ENCODE results near the gene PLCH2. TPM values are rescaled to one million over a fixed set of nuclear protein-coding genes. Genes with fewer than 3 reads are reported as not detected.

The PLCH2 gene
- total RNA-seq, 1 donor from 2014 or later = 61.4 TPM

GRCh38 chr1:2538376-2538775, 62.3 kb downstream of the PLCH2 start:
- TF ChIP-seq, protein P1, sequence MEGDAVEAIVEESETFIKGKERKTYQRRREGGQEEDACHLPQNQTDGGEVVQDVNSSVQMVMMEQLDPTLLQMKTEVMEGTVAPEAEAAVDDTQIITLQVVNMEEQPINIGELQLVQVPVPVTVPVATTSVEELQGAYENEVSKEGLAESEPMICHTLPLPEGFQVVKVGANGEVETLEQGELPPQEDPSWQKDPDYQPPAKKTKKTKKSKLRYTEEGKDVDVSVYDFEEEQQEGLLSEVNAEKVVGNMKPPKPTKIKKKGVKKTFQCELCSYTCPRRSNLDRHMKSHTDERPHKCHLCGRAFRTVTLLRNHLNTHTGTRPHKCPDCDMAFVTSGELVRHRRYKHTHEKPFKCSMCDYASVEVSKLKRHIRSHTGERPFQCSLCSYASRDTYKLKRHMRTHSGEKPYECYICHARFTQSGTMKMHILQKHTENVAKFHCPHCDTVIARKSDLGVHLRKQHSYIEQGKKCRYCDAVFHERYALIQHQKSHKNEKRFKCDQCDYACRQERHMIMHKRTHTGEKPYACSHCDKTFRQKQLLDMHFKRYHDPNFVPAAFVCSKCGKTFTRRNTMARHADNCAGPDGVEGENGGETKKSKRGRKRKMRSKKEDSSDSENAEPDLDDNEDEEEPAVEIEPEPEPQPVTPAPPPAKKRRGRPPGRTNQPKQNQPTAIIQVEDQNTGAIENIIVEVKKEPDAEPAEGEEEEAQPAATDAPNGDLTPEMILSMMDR (IDR thresholded peaks at IDR 0.05; ENCODE audit: partially characterized antibody, unreplicated experiment) = no peak
- peaks cover 13% of the 10 kb centered on the region for H3K4me1 Mint-ChIP-seq (ENCODE audit: low read depth, unreplicated experiment)
- no peak overlapping the region for H3K27ac Mint-ChIP-seq (ENCODE audit: unreplicated experiment)
- H3K36me3 Mint-ChIP-seq (ENCODE audit: unreplicated experiment) = no peaks in the 10 kb centered on the region
- peaks cover 2% of the 10 kb centered on the region for H3K9me3 Mint-ChIP-seq (ENCODE audit: unreplicated experiment)
- DNase-seq = no peak
- no peak overlapping the region for H3K4me3 Mint-ChIP-seq (ENCODE audit: unreplicated experiment)
- H3K27me3 Mint-ChIP-seq (ENCODE audit: unreplicated experiment) = peaks cover 16% of the 10 kb centered on the region

- H3K27ac Mint-ChIP-seq (ENCODE audit: unreplicated experiment) = no peak overlapping the region
- peaks cover 2% of the 10 kb centered on the region for H3K9me3 Mint-ChIP-seq (ENCODE audit: unreplicated experiment)
- H3K4me3 Mint-ChIP-seq (ENCODE audit: unreplicated experiment) = no peak overlapping the region
- H3K27me3 Mint-ChIP-seq (ENCODE audit: unreplicated experiment) = peaks cover 16% of the 10 kb centered on the region
- peaks cover 12% of the 10 kb centered on the region for H3K4me1 Mint-ChIP-seq (ENCODE audit: low read depth, unreplicated experiment)
- DNase-seq = no peak
- H3K36me3 Mint-ChIP-seq (ENCODE audit: unreplicated experiment) = no peaks in the 10 kb centered on the region
- TF ChIP-seq, protein P1 (IDR thresholded peaks at IDR 0.05; ENCODE audit: partially characterized antibody, unreplicated experiment) = no peak
Observed at GRCh38 chr1:2538872-2539271, 62.8 kb downstream of the PLCH2 start.

DNA sequence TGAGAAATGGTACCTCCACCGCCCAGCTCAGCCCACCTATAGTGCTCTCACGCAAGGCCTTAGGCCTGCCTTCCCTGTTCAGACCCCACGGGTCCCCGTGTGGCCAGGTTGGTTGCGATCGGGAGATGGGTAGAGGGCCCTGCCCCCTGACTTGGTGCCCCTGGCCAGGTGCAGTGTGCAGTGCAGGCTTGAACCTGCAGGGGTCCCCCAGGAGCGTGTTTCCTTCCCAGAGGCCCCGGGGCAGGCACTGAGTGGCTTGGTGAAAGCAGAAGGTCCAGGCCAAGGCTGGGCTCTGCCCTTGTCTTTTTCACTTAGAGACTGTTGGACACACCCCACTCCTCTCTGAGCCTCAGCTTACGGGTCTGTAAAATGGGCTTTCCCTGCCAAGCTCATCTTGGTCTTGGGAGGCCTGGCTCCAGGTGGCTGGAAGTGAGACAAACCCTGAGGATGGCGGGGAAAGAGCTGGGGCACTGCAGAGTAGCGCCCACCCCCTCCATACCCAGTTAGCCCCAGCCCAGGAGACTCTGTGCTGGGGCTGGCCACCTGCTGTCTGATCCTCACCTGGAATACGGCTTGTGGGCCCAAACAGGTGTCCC, 63.3 kb downstream of the PLCH2 start:
- H3K27ac Mint-ChIP-seq (ENCODE audit: unreplicated experiment) = no peak overlapping the region
- H3K4me1 Mint-ChIP-seq (ENCODE audit: low read depth, unreplicated experiment) = peaks cover 11% of the 10 kb centered on the region

DNA sequence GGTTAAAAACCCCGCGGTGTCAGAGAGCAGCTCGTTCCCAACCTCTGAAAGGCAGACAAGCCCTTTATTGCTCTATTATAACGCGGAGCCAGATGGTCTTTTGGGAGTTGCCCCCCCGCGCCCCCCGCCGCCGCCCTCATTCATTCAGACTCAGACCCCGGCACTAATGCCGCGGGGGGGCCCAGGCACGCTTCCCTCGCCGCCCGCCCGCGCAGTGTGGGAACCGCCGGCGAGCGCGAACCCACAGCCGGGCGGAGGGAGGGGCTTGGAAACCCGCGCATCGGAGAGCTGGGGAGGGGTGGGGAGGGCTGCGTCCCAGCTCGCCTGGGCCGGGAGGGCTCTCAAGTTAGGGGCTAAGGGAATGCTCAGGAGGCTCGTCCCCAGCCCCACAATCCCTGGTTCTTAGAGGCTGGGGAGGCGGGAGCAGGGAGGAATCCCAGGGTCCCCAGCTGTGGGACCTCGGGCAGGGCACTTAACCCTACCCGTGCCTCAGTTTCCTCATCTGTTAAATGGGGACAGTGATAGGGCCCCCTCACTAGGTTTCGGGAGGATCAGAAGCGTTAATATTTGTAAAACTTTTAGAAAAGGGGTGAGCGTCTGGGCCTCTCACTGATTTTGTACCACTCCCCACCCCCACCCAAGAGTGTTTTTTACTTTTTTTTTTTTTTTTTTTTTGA, 64.9 kb downstream of the PLCH2 start:
- Mint-ChIP-seq H3K36me3 (ENCODE audit: unreplicated experiment) (no peaks in the 10 kb centered on the region), H3K4me3 (ENCODE audit: unreplicated experiment) (no peak overlapping the region), H3K4me1 (ENCODE audit: low read depth, unreplicated experiment) (peaks cover 8% of the 10 kb centered on the region), H3K27me3 (ENCODE audit: unreplicated experiment) (peaks cover 7% of the 10 kb centered on the region), H3K9me3 (ENCODE audit: unreplicated experiment) (peaks cover 2% of the 10 kb centered on the region), H3K27ac (ENCODE audit: unreplicated experiment) (no peak overlapping the region)
- TF ChIP-seq, protein P1 (IDR thresholded peaks at IDR 0.05; ENCODE audit: partially characterized antibody, unreplicated experiment) = no peak
- peak; percentile 59 for DNase-seq

More for the DNA sequence above, 63.3 kb downstream of the PLCH2 start:
- no peak overlapping the region for H3K4me3 Mint-ChIP-seq (ENCODE audit: unreplicated experiment)
- peak; percentile 53 for DNase-seq
- no peaks in the 10 kb centered on the region for H3K36me3 Mint-ChIP-seq (ENCODE audit: unreplicated experiment)
- TF ChIP-seq, protein P1 (IDR thresholded peaks at IDR 0.05; ENCODE audit: partially characterized antibody, unreplicated experiment) = peak; percentile 57
- H3K27me3 Mint-ChIP-seq (ENCODE audit: unreplicated experiment) = peaks cover 13% of the 10 kb centered on the region
- peaks cover 2% of the 10 kb centered on the region for H3K9me3 Mint-ChIP-seq (ENCODE audit: unreplicated experiment)

DNA sequence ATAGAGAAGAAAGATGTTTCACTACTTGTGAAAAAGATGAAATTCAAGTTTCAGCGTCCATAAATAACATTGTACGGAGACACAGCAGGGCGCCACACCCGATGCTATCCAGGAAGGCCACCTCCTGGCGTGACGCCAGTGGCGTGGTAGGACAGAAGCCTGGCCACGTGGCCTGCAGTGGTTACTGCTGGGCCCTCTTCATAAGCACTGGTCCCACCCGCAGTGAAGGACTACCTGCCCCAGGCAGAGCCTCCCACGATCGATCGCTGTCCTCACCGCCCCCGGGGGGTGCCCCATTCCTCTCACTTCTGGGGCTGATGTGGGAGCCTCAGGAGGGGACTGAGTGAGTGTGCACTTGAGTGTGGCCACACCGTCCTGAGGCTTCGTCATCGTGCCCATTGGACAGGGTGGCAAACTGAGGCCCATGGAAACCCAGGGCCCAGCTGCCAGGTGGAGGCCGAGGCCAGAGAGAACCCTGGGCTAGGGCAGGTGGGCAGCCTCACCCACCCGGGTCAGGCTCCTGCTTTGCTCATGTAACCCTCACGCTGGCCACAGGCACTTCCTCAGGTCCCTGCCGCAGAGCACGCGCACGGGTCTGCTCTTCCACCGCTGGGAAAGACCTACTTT, 65.6 kb downstream of the PLCH2 start:
- peaks cover 2% of the 10 kb centered on the region for H3K9me3 Mint-ChIP-seq (ENCODE audit: unreplicated experiment)
- peaks cover 3% of the 10 kb centered on the region for H3K27me3 Mint-ChIP-seq (ENCODE audit: unreplicated experiment)
- peak overlapping the region; percentile 42 for H3K4me3 Mint-ChIP-seq (ENCODE audit: unreplicated experiment)
- TF ChIP-seq, protein P1 (IDR thresholded peaks at IDR 0.05; ENCODE audit: partially characterized antibody, unreplicated experiment) = no peak
- no peak overlapping the region for H3K27ac Mint-ChIP-seq (ENCODE audit: unreplicated experiment)
- peaks cover 4% of the 10 kb centered on the region for H3K4me1 Mint-ChIP-seq (ENCODE audit: low read depth, unreplicated experiment)
- H3K36me3 Mint-ChIP-seq (ENCODE audit: unreplicated experiment) = no peaks in the 10 kb centered on the region
- no peak for DNase-seq
